Measurements from ENCODE around the gene CCT6B.

Gene CCT6B

GRCh38 chr17:34902831-34903547 lies 58.3 kb downstream of the CCT6B start:
- POLR2A ChIA-PET = no interaction called here
- CTCF ChIA-PET = no interaction called here

GRCh38 chr17:34899643-34900291 lies 61.5 kb downstream of the CCT6B start:
- no peak for TF ChIP-seq CTCF (IDR thresholded peaks at IDR 0.05; ENCODE audit: insufficient read depth, low read length, missing control alignments)
- POLR2A ChIA-PET = no interaction called here
- no peak for DNase-seq (ENCODE audit: low read depth, low spot score)
- no peak overlapping the region for H3K4me3 ChIP-seq (ENCODE audit: low read depth, low read length)
- CTCF ChIA-PET = no interaction called here

More at GRCh38 chr17:34902831-34903547, 58.3 kb downstream of the CCT6B start:
- H3K4me3 ChIP-seq (ENCODE audit: low read depth, low read length) = no peak overlapping the region
- TF ChIP-seq CTCF (IDR thresholded peaks at IDR 0.05; ENCODE audit: insufficient read depth, low read length, missing control alignments) = no peak
- no peak for DNase-seq (ENCODE audit: low read depth, low spot score)

- POLR2A ChIA-PET = no interaction called here
- DNase-seq (ENCODE audit: low read depth, low spot score) = no peak
- TF ChIP-seq CTCF (IDR thresholded peaks at IDR 0.05; ENCODE audit: insufficient read depth, low read length, missing control alignments) = no peak
- H3K4me3 ChIP-seq (ENCODE audit: low read depth, low read length) = no peak overlapping the region
- CTCF ChIA-PET = no interaction called here
Observed at GRCh38 chr17:34895383-34895782, 65.9 kb downstream of the CCT6B start.

GRCh38 chr17:34894964-34895363 lies 66.3 kb downstream of the CCT6B start:
- no peak overlapping the region for H3K4me3 ChIP-seq (ENCODE audit: low read depth, low read length)
- no peak for TF ChIP-seq CTCF (IDR thresholded peaks at IDR 0.05; ENCODE audit: insufficient read depth, low read length, missing control alignments)
- ChIA-PET CTCF (no interaction called here), POLR2A (no interaction called here)
- no peak for DNase-seq (ENCODE audit: low read depth, low spot score)

- DNase-seq (ENCODE audit: low read depth, low spot score) = no peak
- POLR2A ChIA-PET = no interaction called here
Observed at GRCh38 chr17:34892461-34893249, 68.6 kb downstream of the CCT6B start.

More at GRCh38 chr17:34892461-34893249, 68.6 kb downstream of the CCT6B start:
- peak; percentile 29 for TF ChIP-seq CTCF (IDR thresholded peaks at IDR 0.05; ENCODE audit: insufficient read depth, low read length, missing control alignments)
- CTCF ChIA-PET = no interaction called here
- no peak overlapping the region for H3K4me3 ChIP-seq (ENCODE audit: low read depth, low read length)

Data from AG04449 (cell line).